A549 (cell line): ENCODE measurements around the gene ITSN1. TPM values are rescaled to one million over a fixed set of nuclear protein-coding genes. Genes with fewer than 3 reads are reported as not detected.

Experiments used
- ATAC-seq, 2 experiments: fragments of 200-7000 bp in 1 of 2; fragments of >200 bp in 1 of 2; cut with Nextera tagmentation in 1 of 2; cut with Tn5 transposase in 1 of 2; 3 replicates each; pipeline versions ENCODE4 v1.8.0 to v1.9.1; 2018 to 2020; ENCODE audit warnings: mild to moderate bottlenecking in 1 of 2, moderate library complexity in 1 of 2
- CTCF ChIA-PET: fragments of 300-600 bp; sonication (Branson Sonifier 250); formaldehyde crosslinking; extraction: SDS; loops from one replicate; lab custom pipeline; 2021; ENCODE audit warnings: antibody characterized with exemption, inconsistent platforms; lab: Yijun Ruan, JAX
- POLR2A ChIA-PET: fragments of 350-600 bp; formaldehyde crosslinking; extraction: SDS; loops from one replicate; lab custom pipeline; 2021; ENCODE audit warnings: antibody characterized with exemption, inconsistent platforms; lab: Yijun Ruan, JAX
- DNase-seq, 2 experiments: peaks; one replicate each; pipeline versions ENCODE4 v3.0.0 to v3.0.0-alpha.2; 2011 to 2016; ENCODE audit warnings: low read depth in 1 of 2, low spot score in 1 of 2
- FAIRE-seq: peaks from 2 replicates; lab custom pipeline; 2011; peaks lifted over from hg19 to GRCh38; lab: Jason Lieb, UNC
- H3K27ac ChIP-seq, 2 experiments: fragments of >200 bp; sonication (Bioruptor Twin); formaldehyde crosslinking; 3 replicates each; pipeline ENCODE4 v1.5.1; 2016 to 2017
- H3K4me1 ChIP-seq: fragments of >200 bp; sonication (Bioruptor Twin); formaldehyde crosslinking; 3 replicates; pipeline ENCODE4 v1.6.1; 2016
- H3K4me2 ChIP-seq: fragments of >200 bp; sonication (Bioruptor Twin); formaldehyde crosslinking; 3 replicates; pipeline ENCODE4 v1.6.1; 2016
- H3K4me3 ChIP-seq: fragments of >200 bp; sonication (Bioruptor Twin); formaldehyde crosslinking; 3 replicates; pipeline ENCODE4 v1.5.1; 2016
- H3K9me3 ChIP-seq: fragments of >200 bp; sonication (Bioruptor Twin); formaldehyde crosslinking; 3 replicates; pipeline ENCODE4 v1.6.1; 2016
- BHLHE40 ChIP-seq: IDR thresholded peaks from 2 replicates; pipeline ENCODE4 v1.6.1; 2012; ENCODE audit warnings: low read depth, low read length, inconsistent platforms
- CBX8 ChIP-seq: fragments of 200-600 bp; sonication (generic); IDR thresholded peaks from 2 replicates; pipeline ENCODE4 v1.6.1; 2016
- CHD2 ChIP-seq: fragments of 150-350 bp; IDR thresholded peaks from 2 replicates; pipeline ENCODE4 v1.6.1; 2014; ENCODE audit warnings: low read length; ENCODE audit not compliant: partially characterized antibody
- EHF ChIP-seq: fragments of 250-450 bp; sonication (Bioruptor Pico); IDR thresholded peaks from 2 replicates; pipeline ENCODE4 v1.5.0; 2020; ENCODE audit warnings: mild to moderate bottlenecking
- EHMT2 ChIP-seq: fragments of 200-600 bp; sonication (generic); IDR thresholded peaks from 2 replicates; pipeline ENCODE4 v1.6.1; 2016; ENCODE audit warnings: antibody characterized with exemption, low read depth, mild to moderate bottlenecking, moderate library complexity
- ELK1 ChIP-seq: fragments of 150-350 bp; IDR thresholded peaks from 2 replicates; pipeline ENCODE4 v1.6.1; 2014; ENCODE audit warnings: low read depth, mild to moderate bottlenecking, low read length
- EP300 ChIP-seq, 2 experiments: fragments of >200 bp; sonication (Bioruptor Twin); formaldehyde crosslinking; IDR thresholded peaks; 2 replicates in 1 of 2; 3 replicates in 1 of 2; pipeline ENCODE4 v1.6.1; 2016 to 2017
- FOXS1 ChIP-seq: fragments of 250-450 bp; sonication (Bioruptor Pico); IDR thresholded peaks from 2 replicates; pipeline ENCODE4 v1.5.0; 2020; ENCODE audit warnings: mild to moderate bottlenecking, moderate library complexity
- GATA3 ChIP-seq: IDR thresholded peaks from 2 replicates; pipeline ENCODE4 v1.6.1; 2012; ENCODE audit warnings: borderline replicate concordance
- HDAC2 ChIP-seq: fragments of 200-600 bp; sonication (generic); IDR thresholded peaks from 2 replicates; pipeline ENCODE4 v1.6.1; 2016
- HEYL ChIP-seq: fragments of 250-450 bp; sonication (Bioruptor Pico); IDR thresholded peaks from 2 replicates; pipeline ENCODE4 v1.8.0; 2021; ENCODE audit warnings: mild to moderate bottlenecking, moderate library complexity
- JUN ChIP-seq, 2 experiments: fragments of >200 bp; sonication (Bioruptor Twin); formaldehyde crosslinking; IDR thresholded peaks; 2 replicates in 1 of 2; 3 replicates in 1 of 2; pipeline ENCODE4 v1.6.1; 2016 to 2017
- JUNB ChIP-seq: fragments of >200 bp; sonication (Bioruptor Twin); formaldehyde crosslinking; IDR thresholded peaks from 2 replicates; pipeline ENCODE4 v1.6.1; 2016
- MYC ChIP-seq: IDR thresholded peaks from 2 replicates; pipeline ENCODE4 v1.6.1; 2012; ENCODE audit warnings: mild to moderate bottlenecking, inconsistent platforms, low read length, improper control_type of control experiment, borderline replicate concordance
- NPAS2 ChIP-seq: fragments of 250-450 bp; sonication (Bioruptor Pico); IDR thresholded peaks from 2 replicates; pipeline ENCODE4 v1.8.0; 2022; ENCODE audit warnings: mild to moderate bottlenecking, moderate library complexity, borderline replicate concordance
- PHF8 ChIP-seq: fragments of 200-600 bp; sonication (generic); IDR thresholded peaks from 2 replicates; pipeline ENCODE4 v1.6.1; 2016; ENCODE audit warnings: low read depth, mild to moderate bottlenecking, antibody characterized with exemption, moderate library complexity, borderline replicate concordance
- POLR2AphosphoS2 ChIP-seq: conservative IDR thresholded peaks from 2 replicates; pipeline ENCODE4 v1.6.1; 2012; ENCODE audit warnings: low read length, improper control_type of control experiment, inconsistent platforms
- RAD21 ChIP-seq, 2 experiments: fragments of >200 bp in 1 of 2; sonication (Bioruptor Twin) in 1 of 2; formaldehyde crosslinking in 1 of 2; IDR thresholded peaks in 1 of 2; conservative IDR thresholded peaks in 1 of 2; 2 replicates in 1 of 2; 3 replicates in 1 of 2; pipeline ENCODE4 v1.6.1; 2012 to 2018; ENCODE audit warnings: inconsistent platforms in 1 of 2
- RARB ChIP-seq: fragments of 250-450 bp; sonication (Bioruptor Pico); IDR thresholded peaks from 2 replicates; pipeline ENCODE4 v1.8.0; 2021; ENCODE audit warnings: mild to moderate bottlenecking, moderate library complexity
- RCOR1 ChIP-seq: fragments of 150-350 bp; IDR thresholded peaks from 2 replicates; pipeline ENCODE4 v1.6.1; 2014; ENCODE audit warnings: antibody characterized with exemption, low read length, low read depth
- RFX5 ChIP-seq: fragments of 450-650 bp; IDR thresholded peaks from 2 replicates; pipeline ENCODE4 v1.7.1; 2014; ENCODE audit warnings: antibody characterized with exemption, mild to moderate bottlenecking, moderate library complexity
- RNF2 ChIP-seq: fragments of 200-600 bp; sonication (generic); IDR thresholded peaks from 2 replicates; pipeline ENCODE4 v1.6.1; 2016; ENCODE audit warnings: low read depth, mild to moderate bottlenecking, antibody characterized with exemption, moderate library complexity, borderline replicate concordance
- SREBF2 ChIP-seq: fragments of 450-650 bp; IDR thresholded peaks from 2 replicates; pipeline ENCODE4 v1.6.1; 2014; ENCODE audit warnings: mild to moderate bottlenecking, moderate library complexity
- TFCP2L1 ChIP-seq: fragments of 250-450 bp; sonication (Bioruptor Pico); IDR thresholded peaks from 2 replicates; pipeline ENCODE4 v1.5.0; 2021; ENCODE audit warnings: mild to moderate bottlenecking
- USF2 ChIP-seq: fragments of 450-650 bp; IDR thresholded peaks from 2 replicates; pipeline ENCODE4 v1.6.1; 2014; ENCODE audit warnings: antibody characterized with exemption
- ZNF302 ChIP-seq: fragments of 250-450 bp; sonication (Bioruptor Pico); IDR thresholded peaks from 2 replicates; pipeline ENCODE4 v1.9.0; 2021; ENCODE audit warnings: inconsistent platforms, mild to moderate bottlenecking, moderate library complexity
- ZSCAN20 ChIP-seq: fragments of 250-450 bp; sonication (Bioruptor Pico); IDR thresholded peaks from 2 replicates; pipeline ENCODE4 v1.8.0; 2022; ENCODE audit warnings: mild to moderate bottlenecking, moderate library complexity
- WGBS: methylation state at CpG from one replicate; pipeline ENCODE4 v1.1.6; 2017; ENCODE audit errors: missing lambda C conversion rate; 5-methylcytosine and 5-hydroxymethylcytosine counted together
- polyA plus RNA-seq, 4 experiments: library from polyadenylated mRNA; depleted of rRNA in 3 of 4; stranded (reverse); fragments of >200 nt; fragmentation: RNase III in 1 of 4; extraction: RNeasy Plus Mini Kit Qiagen cat#74134 plus additional on column Dnase treatment in 1 of 4; gene quantifications; 2 replicates in 3 of 4; 3 replicates in 1 of 4; pipeline ENCODE4 v1.2.3, GENCODE V29; 2011 to 2017
- TF ChIP-seq, protein P1 (sequence below): fragments of >200 bp; sonication (Bioruptor Twin); formaldehyde crosslinking; IDR thresholded peaks from 2 replicates; pipeline ENCODE4 v1.6.1; 2016

ITSN1 gene
- polyA plus RNA-seq, 2 of the 4 experiments (the other 2 are of a cell fraction) = 15.2 to 23.7 TPM

GRCh38 chr21:33802481-33802880 lies 160.2 kb downstream of the ITSN1 start:
- ATAC-seq (no peak), FAIRE-seq (no peak), DNase-seq (no peak)
- WGBS = 86% methylated on average over 4 of the region's 4 CpGs
- Histone ChIP-seq H3K4me2 (peak overlapping the region; percentile 60), H3K4me3 (no peak overlapping the region), H3K4me1 (peaks cover 43% of the 10 kb centered on the region), H3K27ac (peak overlapping the region in 1 of 2 experiments; percentile 34; a peak in 1 of 6 replicates), H3K9me3 (no peaks in the 10 kb centered on the region)
- ChIA-PET POLR2A (no interaction called here), CTCF (interaction anchor here (1.6 kb wide), 1 partner anchor 9 kb away, joined by 4 read pairs; no protein-coding TSS in a partner anchor)
- TF ChIP-seq RARB (CRISPR knock-in tag) (no peak), SREBF2 (no peak), NPAS2 (CRISPR knock-in tag) (no peak), RCOR1 (no peak), RNF2 (no peak), ELK1 (no peak), HDAC2 (no peak), EHF (CRISPR knock-in tag) (no peak), JUN (IDR thresholded peaks at IDR 0.05) (no peak), ZSCAN20 (CRISPR knock-in tag) (no peak), RFX5 (no peak), HEYL (CRISPR knock-in tag) (no peak)
- TF ChIP-seq, protein P1, sequence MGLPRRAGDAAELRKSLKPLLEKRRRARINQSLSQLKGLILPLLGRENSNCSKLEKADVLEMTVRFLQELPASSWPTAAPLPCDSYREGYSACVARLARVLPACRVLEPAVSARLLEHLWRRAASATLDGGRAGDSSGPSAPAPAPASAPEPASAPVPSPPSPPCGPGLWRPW = no peak

GRCh38 chr21:33808715-33809367 lies 166.5 kb downstream of the ITSN1 start:
- Histone ChIP-seq H3K9me3 (no peaks in the 10 kb centered on the region), H3K4me1 (no peaks in the 10 kb centered on the region), H3K4me2 (no peak overlapping the region), H3K4me3 (no peak overlapping the region), H3K27ac (no peak overlapping the region)
- CTCF ChIA-PET = interaction anchor here (0.6 kb wide), 1 partner anchor 406 kb away, joined by 3 read pairs; no protein-coding TSS in a partner anchor
- ATAC-seq (no peak), DNase-seq (no peak), FAIRE-seq (no peak)
- 83% methylated on average over 2 of the region's 2 CpGs for WGBS
- POLR2A ChIA-PET = no interaction called here
- TF ChIP-seq EP300 (IDR thresholded peaks at IDR 0.05) (no peak), HEYL (CRISPR knock-in tag) (no peak), BHLHE40 (no peak), CHD2 (no peak), PHF8 (no peak), FOXS1 (no peak), GATA3 (no peak), CBX8 (no peak), EHMT2 (no peak), USF2 (no peak), MYC (no peak), TFCP2L1 (no peak), JUNB (no peak), ZNF302 (CRISPR knock-in tag) (no peak), ELK1 (no peak), RAD21 (conservative IDR thresholded peaks at IDR 0.05 in 1 of 2, IDR thresholded peaks at IDR 0.05 in 1 of 2) (no peak), POLR2AphosphoS2 (no peak), RCOR1 (no peak)
- TF ChIP-seq, protein P1 = no peak
